Measurements from ENCODE around the gene DDX55.

DNA sequence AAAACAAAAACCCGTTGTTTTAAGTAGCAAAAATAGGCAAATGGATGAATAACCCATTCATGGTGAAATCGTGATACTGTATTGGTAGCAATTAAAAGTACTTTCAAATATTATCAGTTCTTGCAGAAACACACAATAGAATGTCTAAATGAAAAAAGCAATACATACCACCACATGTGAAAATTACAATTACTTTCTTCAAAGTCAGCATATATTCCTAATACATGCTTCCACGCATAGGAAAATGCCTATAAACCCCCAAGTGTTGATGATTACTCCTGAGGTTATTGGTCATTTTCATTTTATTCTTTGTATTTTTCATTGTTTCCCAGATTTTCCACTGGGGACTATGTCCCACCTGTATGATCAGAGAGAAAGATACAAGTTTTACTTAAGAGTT, 15.2 kb downstream of the DDX55 start:
- TF ChIP-seq, protein P1, sequence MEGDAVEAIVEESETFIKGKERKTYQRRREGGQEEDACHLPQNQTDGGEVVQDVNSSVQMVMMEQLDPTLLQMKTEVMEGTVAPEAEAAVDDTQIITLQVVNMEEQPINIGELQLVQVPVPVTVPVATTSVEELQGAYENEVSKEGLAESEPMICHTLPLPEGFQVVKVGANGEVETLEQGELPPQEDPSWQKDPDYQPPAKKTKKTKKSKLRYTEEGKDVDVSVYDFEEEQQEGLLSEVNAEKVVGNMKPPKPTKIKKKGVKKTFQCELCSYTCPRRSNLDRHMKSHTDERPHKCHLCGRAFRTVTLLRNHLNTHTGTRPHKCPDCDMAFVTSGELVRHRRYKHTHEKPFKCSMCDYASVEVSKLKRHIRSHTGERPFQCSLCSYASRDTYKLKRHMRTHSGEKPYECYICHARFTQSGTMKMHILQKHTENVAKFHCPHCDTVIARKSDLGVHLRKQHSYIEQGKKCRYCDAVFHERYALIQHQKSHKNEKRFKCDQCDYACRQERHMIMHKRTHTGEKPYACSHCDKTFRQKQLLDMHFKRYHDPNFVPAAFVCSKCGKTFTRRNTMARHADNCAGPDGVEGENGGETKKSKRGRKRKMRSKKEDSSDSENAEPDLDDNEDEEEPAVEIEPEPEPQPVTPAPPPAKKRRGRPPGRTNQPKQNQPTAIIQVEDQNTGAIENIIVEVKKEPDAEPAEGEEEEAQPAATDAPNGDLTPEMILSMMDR (IDR thresholded peaks at IDR 0.05) = no peak
- no peak for TF ChIP-seq POLR2A (IDR thresholded peaks at IDR 0.05)

All from adrenal gland (tissue), 5 donors.